ENCODE measurements around the gene UMOD. TPM values are rescaled to one million over a fixed set of nuclear protein-coding genes. Genes with fewer than 3 reads are reported as not detected.
"Not testable (repeated sequence)": the region's sequence is repeated elsewhere in the genome, so short reads cannot be mapped to it uniquely, and the experiment has no call there.

The UMOD gene
- total and polyA plus RNA-seq, 11 donors: not detected

- no peaks in the 10 kb centered on the region for H3K36me3 ChIP-seq
- no peak for ATAC-seq
- 74 to 82% (median 77%) methylated on average over 9 of the region's 9 CpGs for WGBS, 4 donors
- H3K4me3 ChIP-seq: no peak overlapping the region
- DNase-seq: no peak
- no peaks in the 10 kb centered on the region for H3K4me1 ChIP-seq
- H3K27me3 ChIP-seq: peaks cover 0 to 12% (median 0%) of the 10 kb centered on the region in 9 donors
- H3K9me3 ChIP-seq: no peaks in the 10 kb centered on the region
- intact Hi-C loops (cut with DNase I): no loop called here
- TF ChIP-seq POLR2A (IDR thresholded peaks at IDR 0.05): no peak
- TF ChIP-seq CTCF (IDR thresholded peaks at IDR 0.05): no peak
- H3K27ac ChIP-seq: no peak overlapping the region
These were observed 28.9 kb downstream of the UMOD start for GRCh38 chr16:20323591-20324117.

GRCh38 chr16:20322696-20323095, 29.8 kb downstream of the UMOD start:
- ATAC-seq (no peak), DNase-seq (no peak)
- Histone ChIP-seq H3K9me3 (no peaks in the 10 kb centered on the region), H3K4me3 (no peak overlapping the region), H3K27ac (no peak overlapping the region), H3K4me1 (no peaks in the 10 kb centered on the region), H3K27me3 (peaks cover 0 to 18% (median 3%) of the 10 kb centered on the region in 9 donors), H3K36me3 (no peaks in the 10 kb centered on the region)
- no peak for TF ChIP-seq POLR2A (IDR thresholded peaks at IDR 0.05)
- TF ChIP-seq CTCF (IDR thresholded peaks at IDR 0.05): no peak
- 82 to 92% (median 87%) methylated on average over 4 of the region's 4 CpGs for WGBS, 4 donors
- intact Hi-C loops (cut with DNase I): no loop called here

GRCh38 chr16:20321671-20322070, 30.8 kb downstream of the UMOD start:
- peaks cover 0 to 23% (median 3%) of the 10 kb centered on the region in 9 donors for H3K27me3 ChIP-seq
- H3K4me3 ChIP-seq: no peak overlapping the region
- no peak overlapping the region for H3K27ac ChIP-seq
- ATAC-seq: no peak
- H3K36me3 ChIP-seq: no peaks in the 10 kb centered on the region
- DNase-seq: no peak
- no peaks in the 10 kb centered on the region for H3K4me1 ChIP-seq
- WGBS, 4 donors: 60 to 85% (median 82%) methylated on average over 1 of the region's 1 CpG
- intact Hi-C loops (cut with DNase I): no loop called here
- TF ChIP-seq POLR2A (IDR thresholded peaks at IDR 0.05) (no peak), CTCF (IDR thresholded peaks at IDR 0.05) (no peak)
- H3K9me3 ChIP-seq: no peaks in the 10 kb centered on the region

- DNase-seq; ATAC-seq; H3K27ac ChIP-seq; intact Hi-C loops (cut with DNase I); H3K36me3 ChIP-seq; H3K9me3 ChIP-seq; H3K4me3 ChIP-seq; H3K4me1 ChIP-seq: not testable (repeated sequence)
- peaks cover 0 to 23% (median 3%) of the 10 kb centered on the region in 9 donors for H3K27me3 ChIP-seq
- 89 to 100% (median 95%) methylated on average over 2 of the region's 2 CpGs for WGBS, 4 donors
These were observed 31.5 kb downstream of the UMOD start for GRCh38 chr16:20321051-20321450.

- no peak for TF ChIP-seq CTCF (IDR thresholded peaks at IDR 0.05)
- TF ChIP-seq POLR2A (IDR thresholded peaks at IDR 0.05): no peak
- no peaks in the 10 kb centered on the region for H3K36me3 ChIP-seq
- H3K27me3 ChIP-seq: peaks cover 0 to 23% (median 3%) of the 10 kb centered on the region in 9 donors
- no peak overlapping the region for H3K27ac ChIP-seq
- H3K4me1 ChIP-seq: no peaks in the 10 kb centered on the region
- no peaks in the 10 kb centered on the region for H3K9me3 ChIP-seq
- no peak overlapping the region for H3K4me3 ChIP-seq
- intact Hi-C loops (cut with DNase I): no loop called here
- no peak for DNase-seq
- no peak for ATAC-seq
These were observed 31.9 kb downstream of the UMOD start for GRCh38 chr16:20320592-20320991.
